GM10266 (cell line): Measurements from ENCODE around the gene FAM162A.
A peak's percentile ranks its signal among the peaks of the same experiment; 100 is the strongest.

Experiments used
- DNase-seq: peaks from one replicate; pipeline ENCODE4 v3.0.0; 2012; ENCODE audit errors: extremely low spot score
- TF ChIP-seq, protein P1 (sequence below): IDR thresholded peaks from 2 replicates; pipeline ENCODE4 v1.5.1; 2012; ENCODE audit warnings: mild to moderate bottlenecking, low read depth; ENCODE audit not compliant: control insufficient read depth, insufficient read depth; ENCODE audit errors: missing control alignments

The FAM162A gene

DNA sequence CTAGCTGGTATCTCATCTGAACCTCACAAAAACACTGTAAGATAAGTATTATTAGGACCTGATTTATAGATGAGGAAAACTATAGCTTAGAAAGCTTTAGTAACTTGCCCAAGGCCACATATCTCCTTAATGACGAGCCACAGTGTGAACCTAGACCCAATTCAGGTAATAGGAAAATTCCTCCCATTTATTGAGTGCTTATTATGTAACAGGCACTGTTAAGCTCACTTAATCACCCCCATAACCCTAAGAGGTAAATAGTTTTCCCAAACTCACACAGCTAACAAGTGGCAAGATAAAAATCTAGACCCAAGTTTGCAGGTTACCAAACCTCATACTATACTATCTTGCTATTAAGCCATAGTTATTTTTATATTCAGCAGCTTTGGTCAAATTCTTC lies 24.0 kb downstream of the FAM162A start:
- DNase-seq = no peak
- TF ChIP-seq, protein P1, sequence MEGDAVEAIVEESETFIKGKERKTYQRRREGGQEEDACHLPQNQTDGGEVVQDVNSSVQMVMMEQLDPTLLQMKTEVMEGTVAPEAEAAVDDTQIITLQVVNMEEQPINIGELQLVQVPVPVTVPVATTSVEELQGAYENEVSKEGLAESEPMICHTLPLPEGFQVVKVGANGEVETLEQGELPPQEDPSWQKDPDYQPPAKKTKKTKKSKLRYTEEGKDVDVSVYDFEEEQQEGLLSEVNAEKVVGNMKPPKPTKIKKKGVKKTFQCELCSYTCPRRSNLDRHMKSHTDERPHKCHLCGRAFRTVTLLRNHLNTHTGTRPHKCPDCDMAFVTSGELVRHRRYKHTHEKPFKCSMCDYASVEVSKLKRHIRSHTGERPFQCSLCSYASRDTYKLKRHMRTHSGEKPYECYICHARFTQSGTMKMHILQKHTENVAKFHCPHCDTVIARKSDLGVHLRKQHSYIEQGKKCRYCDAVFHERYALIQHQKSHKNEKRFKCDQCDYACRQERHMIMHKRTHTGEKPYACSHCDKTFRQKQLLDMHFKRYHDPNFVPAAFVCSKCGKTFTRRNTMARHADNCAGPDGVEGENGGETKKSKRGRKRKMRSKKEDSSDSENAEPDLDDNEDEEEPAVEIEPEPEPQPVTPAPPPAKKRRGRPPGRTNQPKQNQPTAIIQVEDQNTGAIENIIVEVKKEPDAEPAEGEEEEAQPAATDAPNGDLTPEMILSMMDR = no peak

DNA sequence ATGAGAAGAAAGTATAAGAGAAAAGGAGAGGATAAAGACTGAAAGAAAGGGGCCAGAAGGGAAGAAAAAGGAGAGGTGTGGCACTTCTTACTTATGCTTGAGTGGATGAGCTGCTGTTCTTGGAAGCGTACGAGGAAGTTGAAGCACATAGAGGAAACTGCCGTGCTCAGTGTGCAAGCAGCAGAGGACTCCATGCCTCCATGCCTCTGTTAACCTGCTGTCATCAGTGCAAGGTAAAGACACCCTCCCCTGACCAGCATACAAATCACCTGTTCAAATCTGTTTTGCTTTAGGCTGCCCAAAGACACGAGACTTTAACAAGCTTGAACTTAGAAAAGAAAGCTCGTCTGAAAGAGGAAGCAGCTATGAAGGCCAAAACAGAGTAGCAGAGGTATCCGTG lies 25.5 kb downstream of the FAM162A start:
- no peak for DNase-seq
- TF ChIP-seq, protein P1 = no peak

DNA sequence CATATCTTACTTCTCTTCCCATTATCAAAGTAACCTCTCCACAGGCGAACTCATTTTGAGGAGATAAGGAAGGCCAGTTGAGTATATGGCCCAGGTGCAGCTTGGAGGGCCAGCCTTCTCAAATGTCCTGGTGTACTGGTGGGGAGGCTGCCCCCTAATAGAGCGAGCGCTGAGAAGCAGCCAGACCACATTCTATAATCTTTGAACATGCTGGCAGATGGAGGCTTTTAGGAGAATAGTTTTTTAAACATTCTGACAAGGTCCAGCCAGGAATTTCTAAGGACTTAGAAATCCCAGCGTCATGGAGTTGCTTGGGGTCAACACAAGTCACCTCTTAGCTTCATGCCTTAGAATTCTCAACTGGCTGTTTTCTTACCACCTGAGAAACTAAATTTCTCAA lies 26.1 kb downstream of the FAM162A start:
- TF ChIP-seq, protein P1 = no peak
- no peak for DNase-seq

DNA sequence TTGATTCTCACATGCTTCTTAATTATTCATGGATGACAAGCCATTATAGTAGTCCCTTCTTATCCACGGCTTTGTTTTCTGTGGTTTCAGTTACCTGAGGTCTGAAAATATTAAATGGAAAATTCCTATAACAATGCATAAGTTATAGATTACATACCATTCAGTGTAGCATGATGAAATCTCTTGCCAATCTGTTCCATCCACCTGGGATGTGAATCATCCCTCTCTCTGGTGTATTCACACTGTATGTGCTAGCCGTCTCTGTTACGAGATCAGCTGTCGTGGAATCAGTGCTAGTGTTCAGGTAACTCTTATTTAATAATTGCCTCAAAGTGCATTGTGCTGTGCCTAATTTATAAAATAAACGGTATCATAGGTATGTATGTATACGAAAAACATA lies 26.7 kb downstream of the FAM162A start:
- TF ChIP-seq, protein P1 = no peak
- no peak for DNase-seq

DNA sequence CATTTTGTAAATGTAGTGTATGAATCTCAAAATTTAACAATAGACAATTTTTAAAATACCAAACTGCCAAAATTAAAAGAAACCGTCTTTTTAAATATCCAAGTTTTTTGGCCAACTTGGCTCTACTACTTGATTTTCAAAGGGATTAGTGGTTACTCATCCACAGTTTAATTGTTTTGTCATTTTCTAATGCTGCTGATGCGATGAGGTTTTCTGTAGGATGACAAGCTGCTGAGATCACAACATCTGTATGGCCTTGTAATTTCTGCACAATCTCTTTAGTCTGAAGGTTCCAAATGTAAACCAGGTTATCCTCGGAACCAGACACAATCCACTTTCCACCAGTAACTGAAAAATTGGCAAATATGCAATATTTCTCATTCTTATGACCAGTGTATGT lies 30.4 kb downstream of the FAM162A start:
- no peak for DNase-seq
- TF ChIP-seq, protein P1 = no peak

DNA sequence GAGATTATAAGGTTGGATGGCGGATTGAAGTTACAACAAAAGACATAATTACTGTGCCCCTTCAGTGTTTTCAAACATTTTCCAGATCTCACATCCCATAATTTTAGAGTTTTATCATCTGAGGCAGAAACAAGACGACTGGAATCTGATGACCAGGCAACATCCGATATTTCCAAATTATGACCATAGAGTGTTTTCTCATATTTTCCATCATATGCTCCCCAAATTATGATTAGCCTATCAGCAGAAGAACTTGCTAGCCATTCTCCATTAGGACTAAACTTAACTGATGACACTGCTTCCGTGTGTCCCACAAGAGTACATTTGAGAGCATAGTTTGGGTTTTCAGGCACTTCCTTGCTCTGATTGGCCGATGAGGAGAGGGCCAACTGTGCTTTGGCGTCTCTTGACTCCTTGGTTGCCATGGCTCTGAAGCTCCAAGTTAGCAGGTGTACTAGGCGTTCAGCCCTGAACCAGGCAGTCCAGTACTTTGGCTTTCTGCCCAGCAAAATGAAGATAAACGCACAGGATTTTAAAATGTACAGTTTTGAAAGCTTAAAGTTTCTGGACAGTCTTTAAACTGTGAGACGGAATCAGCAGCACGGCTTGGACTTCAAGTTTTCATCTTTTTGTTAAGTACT lies 31.2 kb downstream of the FAM162A start:
- TF ChIP-seq, protein P1 = no peak
- DNase-seq = peak; percentile 60

DNA sequence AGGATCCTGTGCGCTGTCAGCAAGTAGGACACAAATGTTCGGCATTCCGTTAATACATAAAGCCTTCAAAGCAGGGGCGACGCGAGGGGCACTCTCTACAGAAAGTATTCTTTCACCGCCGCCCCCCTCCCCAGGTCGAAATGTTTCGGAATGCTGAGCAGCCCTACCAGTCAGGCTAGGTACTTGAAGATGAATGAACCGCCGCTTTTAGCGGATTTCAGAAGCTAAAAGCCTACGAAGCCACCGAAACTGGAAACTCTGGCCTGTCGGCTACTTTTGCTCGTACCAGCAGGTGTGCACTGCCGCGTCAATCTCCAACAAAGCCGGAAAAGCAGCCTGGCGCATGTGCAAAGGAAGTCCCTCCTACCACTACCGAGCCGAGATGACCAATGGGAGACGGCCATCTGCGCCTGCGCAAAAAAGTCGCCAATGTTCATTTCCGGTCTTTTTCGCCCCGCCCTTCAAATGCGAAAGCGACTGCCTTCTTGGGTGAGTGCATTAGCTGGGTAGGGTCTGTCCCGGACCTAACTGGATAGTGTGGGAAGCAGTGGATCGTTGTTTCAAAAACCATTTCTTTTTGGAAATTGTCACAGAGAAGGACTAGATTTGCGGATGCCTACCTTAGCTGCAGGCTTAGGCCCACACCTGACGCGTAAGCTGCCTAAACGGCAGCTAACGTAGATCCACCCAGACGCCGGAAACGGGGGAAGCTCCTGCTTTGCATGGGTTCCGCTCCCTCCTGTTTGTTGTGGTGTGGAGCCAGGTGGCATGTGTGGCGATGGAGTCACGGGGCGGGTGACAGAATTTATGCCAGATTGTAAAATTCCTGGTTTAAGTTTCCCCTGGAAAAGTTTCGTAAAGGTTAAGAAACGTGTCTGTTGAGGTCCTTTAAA lies 32.0 kb downstream of the FAM162A start, which contains the start of gene WDR5B:
Gene WDR5B, minus strand, starts transcription at position 301 of the 893 bp plus-strand sequence. CDS start 534 bp downstream, outside the sequence.
- DNase-seq = peak; percentile 92
- TF ChIP-seq, protein P1 = no peak
